Liver (tissue), 9 donors: ENCODE measurements around the gene GPANK1. TPM values are rescaled to one million over a fixed set of nuclear protein-coding genes. Genes with fewer than 3 reads are reported as not detected.

ENCODE experiments used
- DNase-seq: peaks from one replicate; pipeline ENCODE4 v3.0.0-alpha.2; 2017; ENCODE audit warnings: low spot score
- H3K27ac ChIP-seq, 2 donors: one replicate each; pipeline ENCODE4 v1.7.0; 2013; ENCODE audit warnings: inconsistent platforms in 2 of 2, low read length in 2 of 2, control low read depth in 1 of 2, low read depth in 1 of 2, mild to moderate bottlenecking in 1 of 2
- H3K27me3 ChIP-seq, 4 donors: one replicate each; pipeline versions ENCODE4 v1.6.1 to v1.7.0; 2013; ENCODE audit warnings: low read length in 3 of 4, inconsistent platforms in 1 of 4, mild to moderate bottlenecking in 1 of 4, moderate library complexity in 1 of 4; ENCODE audit not compliant: control insufficient read depth in 4 of 4, insufficient read depth in 4 of 4
- H3K36me3 ChIP-seq, 4 donors: one replicate each; pipeline versions ENCODE4 v1.6.1 to v1.7.0; 2013; ENCODE audit warnings: low read length in 3 of 4, mild to moderate bottlenecking in 3 of 4, low read depth in 1 of 4, moderate library complexity in 1 of 4; ENCODE audit not compliant: control insufficient read depth in 4 of 4, insufficient read depth in 3 of 4
- H3K4me1 ChIP-seq, 4 donors: one replicate each; pipeline versions ENCODE4 v1.6.1 to v1.7.0; 2013; ENCODE audit warnings: low read length in 3 of 4, mild to moderate bottlenecking in 3 of 4, moderate library complexity in 1 of 4; ENCODE audit not compliant: control insufficient read depth in 4 of 4, insufficient read depth in 4 of 4
- H3K4me3 ChIP-seq, 3 donors: one replicate each; pipeline versions ENCODE4 v1.6.1 to v1.7.0; 2013; ENCODE audit warnings: low read length in 3 of 3, control low read depth in 1 of 3, low read depth in 1 of 3, mild to moderate bottlenecking in 1 of 3
- H3K9ac ChIP-seq, 2 donors: one replicate each; pipeline ENCODE4 v1.7.0; 2013; ENCODE audit warnings: low read length in 2 of 2, mild to moderate bottlenecking in 2 of 2, moderate library complexity in 2 of 2, control low read depth in 1 of 2, low read depth in 1 of 2
- H3K9me3 ChIP-seq, 4 donors: one replicate each; pipeline versions ENCODE4 v1.6.1 to v1.7.0; 2013; ENCODE audit warnings: low read length in 3 of 4; ENCODE audit not compliant: control insufficient read depth in 4 of 4
- ATF3 ChIP-seq: IDR thresholded peaks from 2 replicates; pipeline ENCODE4 v1.6.1; 2016; ENCODE audit warnings: antibody characterized with exemption
- CTCF ChIP-seq: fragments of 150-350 bp; IDR thresholded peaks from 2 replicates; pipeline ENCODE4 v1.5.1; 2017; ENCODE audit warnings: improper control_type of control experiment, low read depth, low read length; ENCODE audit not compliant: missing input control
- FOXA1 ChIP-seq: IDR thresholded peaks from 2 replicates; pipeline ENCODE4 v1.6.1; 2016; ENCODE audit warnings: antibody characterized with exemption
- FOXA2 ChIP-seq: IDR thresholded peaks from 2 replicates; pipeline ENCODE4 v1.6.1; 2016; ENCODE audit warnings: antibody characterized with exemption
- HNF4A ChIP-seq, 2 donors: conservative IDR thresholded peaks; 2 replicates each; pipeline ENCODE4 v1.6.1; 2016; ENCODE audit warnings: antibody characterized with exemption in 2 of 2, mild to moderate bottlenecking in 2 of 2
- HNF4G ChIP-seq: IDR thresholded peaks from 2 replicates; pipeline ENCODE4 v1.6.1; 2016; ENCODE audit warnings: antibody characterized with exemption
- JUND ChIP-seq, 2 donors: IDR thresholded peaks; 2 replicates each; pipeline ENCODE4 v1.6.1; 2016; ENCODE audit warnings: antibody characterized with exemption in 2 of 2
- NR2F2 ChIP-seq: IDR thresholded peaks from 2 replicates; pipeline ENCODE4 v1.6.1; 2016; ENCODE audit warnings: antibody characterized with exemption
- RAD21 ChIP-seq, 2 donors: IDR thresholded peaks; 2 replicates each; pipeline ENCODE4 v1.6.1; 2016; ENCODE audit warnings: antibody characterized with exemption in 2 of 2, mild to moderate bottlenecking in 2 of 2
- REST ChIP-seq: IDR thresholded peaks from 2 replicates; pipeline ENCODE4 v1.6.1; 2016; ENCODE audit warnings: antibody characterized with exemption, mild to moderate bottlenecking
- RXRA ChIP-seq, 2 donors: IDR thresholded peaks; 2 replicates each; pipeline ENCODE4 v1.6.1; 2017 to 2018; ENCODE audit warnings: antibody characterized with exemption in 2 of 2, mild to moderate bottlenecking in 1 of 2
- SP1 ChIP-seq: IDR thresholded peaks from 2 replicates; pipeline ENCODE4 v1.6.1; 2018; ENCODE audit warnings: antibody characterized with exemption, mild to moderate bottlenecking
- TAF1 ChIP-seq: conservative IDR thresholded peaks from 2 replicates; pipeline ENCODE4 v1.6.1; 2016; ENCODE audit warnings: antibody characterized with exemption, mild to moderate bottlenecking
- YY1 ChIP-seq: IDR thresholded peaks from 2 replicates; pipeline ENCODE4 v1.6.1; 2016; ENCODE audit warnings: antibody characterized with exemption, mild to moderate bottlenecking
- ZBTB33 ChIP-seq: IDR thresholded peaks from 2 replicates; pipeline ENCODE4 v1.6.1; 2016; ENCODE audit warnings: antibody characterized with exemption
- WGBS: extraction: QIAGEN DNeasy Blood & Tissue Kit; methylation state at CpG from one replicate; pipeline ENCODE4 v1.1.7; 2013; 5-methylcytosine and 5-hydroxymethylcytosine counted together
- polyA plus RNA-seq, 2 donors: library from polyadenylated mRNA; stranded (reverse) in 1 of 2; unstranded in 1 of 2; fragments of 200-250 nt in 1 of 2; fragments of >200 nt in 1 of 2; fragmentation: Nextera tagmentation in 1 of 2; extraction: Ambion mirVana in 1 of 2; gene quantifications; one replicate each; pipeline versions ENCODE4 v1.2.1 to v1.2.3, GENCODE V29; 2013 to 2015
- total RNA-seq, 2 donors: library from RNA; depleted of rRNA; stranded (reverse); fragments of >200 nt; gene quantifications; one replicate each; pipeline ENCODE4 v1.2.3, GENCODE V29; 2014
- donor health status: healthy.
- donor health status: healthy.
- donor health status: healthy.
- donor health status: healthy.
- donor health status: healthy.

GPANK1 gene
- total and polyA plus RNA-seq, 4 donors = 7.6 to 13.9 (median 11.2) TPM

GRCh38 chr6:31634131-31634530 is 30.7 kb downstream of the GPANK1 start:
- no peaks in the 10 kb centered on the region for H3K27me3 ChIP-seq
- no peaks in the 10 kb centered on the region for H3K9me3 ChIP-seq
- H3K27ac ChIP-seq = no peak overlapping the region
- WGBS = 91% methylated on average over 3 of the region's 3 CpGs
- no peak overlapping the region for H3K4me3 ChIP-seq
- H3K4me1 ChIP-seq = peaks cover 2 to 23% (median 17%) of the 10 kb centered on the region in 4 donors
- no peak for DNase-seq
- no peak overlapping the region for H3K9ac ChIP-seq
- H3K36me3 ChIP-seq = peaks cover 40 to 83% (median 49%) of the 10 kb centered on the region in 4 donors
- TF ChIP-seq NR2F2 (no peak), REST (no peak), JUND (IDR thresholded peaks at IDR 0.05) (no peak), FOXA2 (no peak), ZBTB33 (no peak), RAD21 (IDR thresholded peaks at IDR 0.05) (no peak), ATF3 (no peak), HNF4G (no peak), HNF4A (conservative IDR thresholded peaks at IDR 0.05) (no peak), TAF1 (no peak), YY1 (no peak)

- WGBS = 95% methylated on average over 7 of the region's 7 CpGs
- H3K27ac ChIP-seq = no peak overlapping the region
Measured at GRCh38 chr6:31633447-31633846, 31.4 kb downstream of the GPANK1 start.

More at GRCh38 chr6:31633447-31633846, 31.4 kb downstream of the GPANK1 start:
- DNase-seq = no peak
- Histone ChIP-seq H3K4me1 (peaks cover 2 to 23% (median 17%) of the 10 kb centered on the region in 4 donors), H3K9ac (no peak overlapping the region), H3K36me3 (peaks cover 43 to 85% (median 53%) of the 10 kb centered on the region in 4 donors), H3K4me3 (no peak overlapping the region), H3K27me3 (no peaks in the 10 kb centered on the region), H3K9me3 (no peaks in the 10 kb centered on the region)
- no peak for TF ChIP-seq FOXA2
- TF ChIP-seq FOXA1 = no peak
- TF ChIP-seq RXRA (IDR thresholded peaks at IDR 0.05) = no peak
- no peak for TF ChIP-seq ATF3
- TF ChIP-seq SP1 = no peak
- TF ChIP-seq REST = no peak
- TF ChIP-seq YY1 = no peak
- TF ChIP-seq ZBTB33 = no peak
- no peak for TF ChIP-seq CTCF
- TF ChIP-seq TAF1 = no peak
- TF ChIP-seq RAD21 (IDR thresholded peaks at IDR 0.05) = no peak
